Measurements from ENCODE around the gene PHAF1. TPM values are rescaled to one million over a fixed set of nuclear protein-coding genes. Genes with fewer than 3 reads are reported as not detected.
"Not testable (repeated sequence)": the region's sequence is repeated elsewhere in the genome, so short reads cannot be mapped to it uniquely, and the experiment has no call there.

The PHAF1 gene
- total RNA-seq, 1 donor from 2014 or later: 12.7 TPM

DNA sequence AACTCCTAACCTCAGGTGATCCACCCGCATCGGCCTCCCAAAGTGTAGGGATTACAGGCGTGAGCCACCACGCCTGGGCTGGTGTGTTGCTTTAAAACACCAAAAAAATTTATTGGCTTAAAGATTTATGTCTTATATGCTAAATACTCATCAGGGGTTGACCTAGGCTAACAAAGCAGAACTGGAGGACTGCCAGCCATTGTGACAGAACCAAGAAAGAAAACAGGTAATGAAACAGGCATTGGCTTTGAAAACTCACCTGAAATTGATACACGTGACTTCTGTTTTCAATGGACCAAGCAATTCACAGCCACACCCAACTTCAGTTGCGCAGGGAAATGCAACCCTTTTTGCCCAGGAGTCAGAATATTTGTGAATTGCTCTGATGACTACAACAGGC, 4.9 kb upstream of the PHAF1 start:
- DNase-seq (ENCODE audit: low read depth in 2 of 2): peak in 1 of 2 donors; percentile 29

GRCh38 chr16:67105246-67105645, 4.5 kb upstream of the PHAF1 start:
- peak in 1 of 2 donors; percentile 57 for DNase-seq (ENCODE audit: low read depth in 2 of 2)

DNA sequence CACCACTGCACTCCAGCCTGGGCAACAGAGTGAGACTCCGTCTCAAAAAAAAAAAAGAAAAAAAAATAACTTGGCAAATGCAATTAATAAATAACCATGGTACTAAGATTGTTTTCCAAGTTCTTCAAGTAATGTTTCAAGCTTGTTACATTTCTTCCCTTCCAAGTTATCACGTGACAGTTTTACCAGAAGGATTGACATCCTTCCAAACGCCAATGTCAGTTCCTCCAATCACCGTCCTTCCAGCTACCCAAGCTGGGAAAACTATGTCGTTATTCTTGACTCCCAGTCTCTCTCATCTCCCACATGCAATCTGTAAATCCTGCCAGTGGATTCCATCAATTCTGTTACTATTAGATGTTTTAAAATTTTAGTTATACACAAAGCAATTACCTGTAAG, 3.9 kb upstream of the PHAF1 start:
- DNase-seq (ENCODE audit: low read depth in 2 of 2): no peak

GRCh38 chr16:67108489-67108888, 1.3 kb upstream of the PHAF1 start:
- no peak for DNase-seq (ENCODE audit: low read depth in 2 of 2)

- DNase-seq (ENCODE audit: low read depth in 2 of 2): no peak
These were observed 772 bp upstream of the PHAF1 start for GRCh38 chr16:67108931-67109406.

DNA sequence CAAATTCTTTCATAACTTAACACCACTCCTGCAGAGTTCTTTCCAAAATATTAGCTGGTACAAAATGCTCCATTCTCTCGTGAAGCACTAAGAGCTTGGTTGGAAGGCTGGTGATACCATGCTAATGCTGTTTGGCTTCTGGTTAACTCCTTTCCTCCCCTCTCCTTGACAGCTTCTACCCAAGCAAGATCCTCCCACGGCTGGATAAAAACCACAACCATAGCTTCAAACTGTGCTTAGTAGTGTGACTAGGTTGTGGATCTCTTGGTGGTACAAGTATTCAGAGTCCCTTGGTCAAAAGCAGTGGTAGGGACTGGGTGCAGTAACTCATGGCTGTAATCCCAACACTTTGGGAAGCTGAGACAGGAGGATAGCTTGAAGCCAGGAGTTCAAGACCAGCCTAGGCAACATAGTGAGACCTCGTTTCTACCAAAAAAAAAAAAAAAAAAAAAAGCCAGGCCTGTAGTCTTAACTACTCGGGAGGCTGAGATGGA, 2.3 kb downstream of the PHAF1 start:
- DNase-seq (ENCODE audit: low read depth in 2 of 2): no peak

DNA sequence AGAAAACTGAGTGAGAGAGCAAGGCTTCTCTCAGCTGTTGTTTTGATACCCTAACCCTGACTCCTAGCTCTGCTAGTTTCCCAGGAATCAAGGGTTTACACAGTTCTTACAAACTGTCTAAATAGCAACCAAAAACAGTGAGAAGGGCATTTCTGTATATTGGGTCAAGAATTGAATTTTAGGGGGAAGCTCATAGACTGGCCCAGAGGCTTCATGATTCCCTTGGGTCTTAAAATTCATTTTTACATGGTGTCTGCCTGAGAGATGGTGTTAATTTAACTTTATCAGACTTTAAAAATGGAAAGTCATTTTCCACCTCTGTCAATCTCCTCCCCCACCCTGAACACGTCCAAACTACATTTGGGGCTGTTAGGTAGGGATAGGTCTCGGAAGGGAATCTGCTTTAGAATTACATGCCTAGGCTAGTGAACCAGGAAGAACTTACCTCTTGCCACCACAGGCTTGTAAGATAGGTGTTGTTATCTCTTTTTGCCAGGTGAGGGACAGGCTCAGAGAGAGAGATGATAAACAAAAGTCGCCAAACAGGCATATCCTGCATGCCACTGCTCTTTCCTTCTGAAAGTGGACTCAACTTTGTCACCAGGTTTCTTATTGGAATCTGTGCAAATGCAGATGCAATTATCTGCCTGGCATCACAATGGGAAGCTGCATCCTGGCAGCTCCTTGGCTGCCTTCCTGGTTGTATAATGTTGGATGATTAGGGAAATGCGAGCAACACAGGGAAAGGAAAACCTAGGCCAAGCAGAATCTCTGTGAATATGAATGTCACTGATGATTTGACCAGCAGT, 3.1 kb downstream of the PHAF1 start:
- DNase-seq (ENCODE audit: low read depth in 2 of 2): no peak

- DNase-seq (ENCODE audit: low read depth in 2 of 2): no peak
These were observed 5.1 kb downstream of the PHAF1 start for GRCh38 chr16:67114793-67115192.

GRCh38 chr16:67115639-67116038, 5.9 kb downstream of the PHAF1 start:
- peak in 1 of 2 donors; percentile 59 for DNase-seq (ENCODE audit: low read depth in 2 of 2)

GRCh38 chr16:67116388-67117311, 6.9 kb downstream of the PHAF1 start:
- DNase-seq (ENCODE audit: low read depth in 2 of 2): peak; percentile 19 to 38

GRCh38 chr16:67117716-67118115, 8.0 kb downstream of the PHAF1 start:
- DNase-seq (ENCODE audit: low read depth in 2 of 2): no peak

- DNase-seq (ENCODE audit: low read depth in 2 of 2): no peak
These were observed 10.3 kb downstream of the PHAF1 start for GRCh38 chr16:67120025-67120424.

DNA sequence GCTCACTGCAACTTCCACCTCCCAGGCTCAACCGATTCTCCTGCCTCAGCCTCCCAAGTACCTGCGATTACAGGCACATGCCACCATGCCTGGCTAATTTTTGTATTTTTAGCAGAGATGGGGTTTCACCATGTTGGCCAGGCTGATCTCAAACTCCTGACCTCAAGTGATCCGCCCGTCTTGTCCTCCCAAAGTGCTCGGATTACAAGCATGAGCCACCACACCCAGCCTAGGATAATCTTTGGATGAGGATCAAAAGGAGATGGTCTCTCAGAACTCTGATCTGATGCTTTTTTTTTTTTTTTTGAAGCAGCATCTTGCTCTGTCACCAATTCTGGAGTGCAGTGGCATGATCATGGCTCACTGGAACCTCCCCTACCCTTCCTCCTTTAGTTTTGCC, 13.1 kb downstream of the PHAF1 start:
- DNase-seq (ENCODE audit: low read depth in 2 of 2): not testable (repeated sequence)

GRCh38 chr16:67128417-67128816, 18.7 kb downstream of the PHAF1 start:
- no peak for DNase-seq (ENCODE audit: low read depth in 2 of 2)

DNA sequence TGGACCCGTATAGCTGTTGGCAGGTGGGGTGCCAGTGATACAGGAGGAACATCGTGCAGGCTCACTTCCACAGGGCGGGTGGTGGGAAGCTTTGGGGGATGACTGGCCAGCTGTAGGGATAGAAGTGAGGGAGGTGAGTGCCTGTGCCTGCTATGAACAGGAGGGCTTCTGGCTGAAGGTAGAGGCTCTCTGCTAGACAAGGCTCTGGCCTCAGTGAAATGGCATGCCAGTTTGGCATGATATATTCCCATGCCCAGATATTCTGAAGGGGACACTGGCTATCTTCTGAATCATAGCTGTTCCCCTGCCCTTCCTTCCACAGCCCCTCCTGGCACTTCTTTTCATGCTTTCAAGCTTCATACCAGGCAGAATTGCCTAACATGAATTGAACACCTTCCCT, 19.1 kb downstream of the PHAF1 start:
- no peak for DNase-seq (ENCODE audit: low read depth in 2 of 2)

- no peak for DNase-seq (ENCODE audit: low read depth in 2 of 2)
These were observed 19.7 kb downstream of the PHAF1 start for GRCh38 chr16:67129422-67129821.

- DNase-seq (ENCODE audit: low read depth in 2 of 2): peak in 1 of 2 donors; percentile 76
These were observed 27.9 kb downstream of the PHAF1 start for GRCh38 chr16:67137605-67138004.

GRCh38 chr16:67141391-67141790, 31.6 kb downstream of the PHAF1 start:
- DNase-seq (ENCODE audit: low read depth in 2 of 2): no peak

DNA sequence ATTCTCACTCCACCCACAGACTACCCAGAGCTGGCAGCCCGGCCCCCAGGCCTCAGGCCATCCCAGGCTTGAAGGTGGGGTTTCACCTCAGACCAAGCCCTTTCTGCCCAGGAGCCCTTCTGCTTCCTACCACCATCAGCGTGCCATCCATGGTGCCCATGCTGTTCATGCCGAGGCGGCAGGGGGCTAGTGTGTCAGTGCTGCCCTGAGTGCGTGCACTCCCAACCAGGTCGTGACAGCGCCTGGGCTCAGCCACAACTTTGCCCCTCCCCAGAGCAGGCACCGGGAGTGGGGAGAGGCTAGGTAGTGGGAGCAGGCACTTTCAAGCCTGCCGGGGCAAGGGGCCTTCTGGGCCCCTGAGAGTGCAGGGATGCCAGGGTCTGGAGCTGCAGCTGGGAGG, 32.6 kb downstream of the PHAF1 start:
- no peak for DNase-seq (ENCODE audit: low read depth in 2 of 2)

- no peak for DNase-seq (ENCODE audit: low read depth in 2 of 2)
These were observed 35.2 kb downstream of the PHAF1 start for GRCh38 chr16:67144943-67145342.

- DNase-seq (ENCODE audit: low read depth in 2 of 2): no peak
These were observed 36.0 kb downstream of the PHAF1 start for GRCh38 chr16:67145746-67146145.
